Gastrocnemius medialis (tissue), 4 donors: ENCODE results near the gene BNIP2. TPM values are rescaled to one million over a fixed set of nuclear protein-coding genes. Genes with fewer than 3 reads are reported as not detected.

Source experiments
- ATAC-seq, 2 donors: fragments of 150-250 bp; one replicate each; pipeline ENCODE4 v1.9.1; 2016
- DNase-seq, 2 donors: peaks; one replicate each; pipeline ENCODE4 v3.0.0-alpha.2; 2019
- H3K27ac ChIP-seq, 4 donors: fragments of 200-600 bp; sonication (generic); 1 replicate in 1 of 4; 2 replicates in 3 of 4; pipeline ENCODE4 v1.5.1; 2016 to 2018; ENCODE audit warnings: mild to moderate bottlenecking in 2 of 4, moderate library complexity in 1 of 4
- H3K27me3 ChIP-seq, 3 donors: fragments of 200-600 bp; sonication (generic) in 2 of 3; 1 replicate in 1 of 3; 2 replicates in 2 of 3; pipeline versions ENCODE4 v1.5.1 to v1.6.0; 2016 to 2019; ENCODE audit warnings: mild to moderate bottlenecking in 1 of 3, moderate library complexity in 1 of 3
- H3K36me3 ChIP-seq, 2 donors: fragments of 200-600 bp; sonication (generic) in 1 of 2; one replicate each; pipeline ENCODE4 v1.5.1; 2017 to 2018
- H3K4me1 ChIP-seq, 2 donors: fragments of 200-600 bp; sonication (generic) in 1 of 2; one replicate each; pipeline ENCODE4 v1.5.1; 2016 to 2017; ENCODE audit warnings: mild to moderate bottlenecking in 2 of 2
- H3K4me3 ChIP-seq, 4 donors: fragments of 200-600 bp; sonication (generic) in 3 of 4; 1 replicate in 1 of 4; 2 replicates in 3 of 4; pipeline ENCODE4 v1.5.1; 2016 to 2019; ENCODE audit warnings: mild to moderate bottlenecking in 2 of 4
- H3K9me3 ChIP-seq, 3 donors: fragments of 200-600 bp; sonication (generic) in 2 of 3; 1 replicate in 1 of 3; 2 replicates in 2 of 3; pipeline ENCODE4 v1.5.1; 2016 to 2019
- CTCF ChIP-seq, 5 experiments: fragments of 450-650 bp in 3 of 5; fragments of 200-600 bp in 2 of 5; sonication (generic) in 2 of 5; IDR thresholded peaks in 4 of 5; conservative IDR thresholded peaks in 1 of 5; 1 replicate in 4 of 5; 2 replicates in 1 of 5; pipeline ENCODE4 v1.5.1; 2016 to 2019; ENCODE audit warnings: antibody characterized with exemption in 5 of 5, mild to moderate bottlenecking in 3 of 5, moderate library complexity in 3 of 5
- POLR2A ChIP-seq, 2 donors: fragments of 450-650 bp; IDR thresholded peaks; one replicate each; pipeline ENCODE4 v1.6.1; 2017; ENCODE audit warnings: antibody characterized with exemption in 2 of 2, mild to moderate bottlenecking in 2 of 2, moderate library complexity in 2 of 2
- in situ Hi-C, 4 donors: fragments of 200-750 bp; cut with MboI; loops; one replicate each; pipeline versions ENCODE4 v1.15.0 to v1.8.0; 2017; ENCODE audit warnings: low sequenced_read_pairs in 4 of 4
- intact Hi-C: fragments of 100-400 bp; cut with DNase I; formaldehyde crosslinking; loops from one replicate; pipeline ENCODE4 v1.15.1; 2023; ENCODE audit warnings: low total_unique reads
- total RNA-seq, 4 donors: library from RNA; depleted of rRNA; stranded (reverse); fragments of >200 nt; gene quantifications; one replicate each; pipeline versions ENCODE4 v1.1.0 to v1.2.3, GENCODE V29; 2016

The BNIP2 gene
- total RNA-seq, 4 donors from 2014 or later = 120 to 147 (median 137) TPM

GRCh38 chr15:59662260-59662659 is 26.9 kb downstream of the BNIP2 start:
- H3K9me3 ChIP-seq = no peaks in the 10 kb centered on the region
- TF ChIP-seq POLR2A (IDR thresholded peaks at IDR 0.05) (no peak), CTCF (IDR thresholded peaks at IDR 0.05 in 4 of 5, conservative IDR thresholded peaks at IDR 0.05 in 1 of 5) (no peak)
- H3K27ac ChIP-seq = peak overlapping the region in 2 of 4 donors; percentile 7 to 26
- H3K27me3 ChIP-seq = no peaks in the 10 kb centered on the region
- H3K4me1 ChIP-seq = peaks cover 8 to 12% of the 10 kb centered on the region in 2 donors
- peaks cover 0 to 34% of the 10 kb centered on the region in 2 donors for H3K36me3 ChIP-seq
- no peak overlapping the region for H3K4me3 ChIP-seq
- intact Hi-C loops (no loop called here), in situ Hi-C loops (no loop called here)
- DNase-seq (no peak), ATAC-seq (no peak)

- DNase-seq (no peak), ATAC-seq (no peak)
- in situ Hi-C loops = no loop called here
- Histone ChIP-seq H3K36me3 (peaks cover 0 to 16% of the 10 kb centered on the region in 2 donors), H3K27ac (no peak overlapping the region), H3K27me3 (no peaks in the 10 kb centered on the region), H3K4me3 (no peak overlapping the region), H3K9me3 (no peaks in the 10 kb centered on the region), H3K4me1 (peaks cover 19 to 33% of the 10 kb centered on the region in 2 donors)
- intact Hi-C loops = no loop called here
- TF ChIP-seq CTCF (IDR thresholded peaks at IDR 0.05 in 4 of 5, conservative IDR thresholded peaks at IDR 0.05 in 1 of 5) = no peak
- no peak for TF ChIP-seq POLR2A (IDR thresholded peaks at IDR 0.05)
Measured at GRCh38 chr15:59659366-59659765, 29.8 kb downstream of the BNIP2 start.

GRCh38 chr15:59657635-59658125 is 31.4 kb downstream of the BNIP2 start:
- DNase-seq (no peak), ATAC-seq (peak; percentile 25)
- no peaks in the 10 kb centered on the region for H3K27me3 ChIP-seq
- in situ Hi-C loops (no loop called here), intact Hi-C loops (loop anchor here (1.0 kb wide), 1 partner anchor 32 kb away; the partner anchor contains the start of gene BNIP2)
- no peaks in the 10 kb centered on the region for H3K9me3 ChIP-seq
- H3K27ac ChIP-seq = peak overlapping the region; percentile 84 to 94 (median 88)
- peaks cover 0 to 3% of the 10 kb centered on the region in 2 donors for H3K36me3 ChIP-seq
- H3K4me1 ChIP-seq = peaks cover 19 to 30% of the 10 kb centered on the region in 2 donors
- TF ChIP-seq CTCF (IDR thresholded peaks at IDR 0.05 in 4 of 5, conservative IDR thresholded peaks at IDR 0.05 in 1 of 5) = no peak
- TF ChIP-seq POLR2A (IDR thresholded peaks at IDR 0.05) = no peak
- H3K4me3 ChIP-seq = peak overlapping the region; percentile 93 to 99 (median 96)

- intact Hi-C loops = loop anchor here (1.0 kb wide), 1 partner anchor 32 kb away; the partner anchor contains the start of gene BNIP2
- peak; percentile 99 for ATAC-seq
- Histone ChIP-seq H3K4me3 (peak within 1 kb of the TSS; percentile 93 to 99 (median 96)), H3K36me3 (peaks cover 0 to 5% of the 10 kb centered on the region in 2 donors), H3K4me1 (peaks cover 15 to 24% of the 10 kb centered on the region in 2 donors), H3K9me3 (no peaks in the 10 kb centered on the region), H3K27ac (peak within 1 kb of the TSS; percentile 84 to 94 (median 88)), H3K27me3 (no peaks in the 10 kb centered on the region)
- DNase-seq = peak; percentile 87 to 90
- TF ChIP-seq POLR2A (IDR thresholded peaks at IDR 0.05) (peak; percentile 66 to 70), CTCF (IDR thresholded peaks at IDR 0.05 in 4 of 5, conservative IDR thresholded peaks at IDR 0.05 in 1 of 5) (no peak)
- in situ Hi-C loops = no loop called here
Measured at GRCh38 chr15:59656897-59657634, 32.1 kb downstream of the BNIP2 start, which contains the start of gene GTF2A2. GTF2A2 (minus strand) TSS chr15:59657515; CDS start chr15:59652277, 5,238 bp downstream.
